Ishikawa (cell line): ENCODE measurements around the gene AGPAT2.

Source experiments
- CEBPB ChIP-seq: IDR thresholded peaks from 2 replicates; pipeline ENCODE4 v1.6.1; 2012
- CREB1 ChIP-seq: IDR thresholded peaks from 2 replicates; pipeline ENCODE4 v1.6.1; 2012; ENCODE audit warnings: low read depth
- EGR1 ChIP-seq: IDR thresholded peaks from 2 replicates; pipeline ENCODE4 v1.6.1; 2012
- EP300 ChIP-seq: IDR thresholded peaks from 2 replicates; pipeline ENCODE4 v1.6.1; 2012; ENCODE audit warnings: borderline replicate concordance
- FOXM1 ChIP-seq: IDR thresholded peaks from 2 replicates; pipeline ENCODE4 v1.6.1; 2012; ENCODE audit warnings: low read depth, borderline replicate concordance
- MAX ChIP-seq: IDR thresholded peaks from 2 replicates; pipeline ENCODE4 v1.6.1; 2012
- RAD21 ChIP-seq: IDR thresholded peaks from 2 replicates; pipeline ENCODE4 v1.6.1; 2012; ENCODE audit warnings: low read depth
- REST ChIP-seq: IDR thresholded peaks from 2 replicates; pipeline ENCODE4 v1.6.1; 2012; ENCODE audit warnings: low read depth, mild to moderate bottlenecking
- TAF1 ChIP-seq: IDR thresholded peaks from 2 replicates; pipeline ENCODE4 v1.6.1; 2012; ENCODE audit warnings: low read depth, mild to moderate bottlenecking
- TEAD4 ChIP-seq: IDR thresholded peaks from 2 replicates; pipeline ENCODE4 v1.6.1; 2012
- YY1 ChIP-seq: IDR thresholded peaks from 2 replicates; pipeline ENCODE4 v1.6.1; 2012; ENCODE audit warnings: low read depth
- ZBTB7A ChIP-seq: IDR thresholded peaks from 2 replicates; pipeline ENCODE4 v1.6.1; 2012; ENCODE audit warnings: low read depth

- no peak for TF ChIP-seq RAD21
- TF ChIP-seq REST: no peak
- TF ChIP-seq EGR1: no peak
- no peak for TF ChIP-seq MAX
- TF ChIP-seq FOXM1: no peak
- no peak for TF ChIP-seq ZBTB7A
- no peak for TF ChIP-seq EP300
- TF ChIP-seq TAF1: no peak
- no peak for TF ChIP-seq TEAD4
- TF ChIP-seq CEBPB: no peak
- TF ChIP-seq YY1: no peak
- TF ChIP-seq CREB1: no peak
Observed at GRCh38 chr9:136653323-136654079, 33.8 kb downstream of the AGPAT2 start.
